NCI-H2107 (cell line): ENCODE data around the gene IFT122.
"Not testable (repeated sequence)": the region's sequence is repeated elsewhere in the genome, so short reads cannot be mapped to it uniquely, and the experiment has no call there.

Experiments
- DNase-seq: peaks from one replicate; lab custom pipeline; 2025; lab: John Stamatoyannopoulos, UW

The IFT122 gene

GRCh38 chr3:129495006-129495639 is 55.1 kb downstream of the IFT122 start:
- DNase-seq: not testable (repeated sequence)

GRCh38 chr3:129497876-129498275 is 57.9 kb downstream of the IFT122 start:
- DNase-seq: not testable (repeated sequence)

- DNase-seq: not testable (repeated sequence)
Measured at GRCh38 chr3:129498603-129499488, 58.8 kb downstream of the IFT122 start.

- DNase-seq: not testable (repeated sequence)
Measured at GRCh38 chr3:129499604-129500333, 59.7 kb downstream of the IFT122 start.

- DNase-seq: no peak
Measured at GRCh38 chr3:129500334-129500658, 60.3 kb downstream of the IFT122 start.

GRCh38 chr3:129501630-129502029 is 61.6 kb downstream of the IFT122 start:
- DNase-seq: no peak

- DNase-seq: peak; percentile 50
Measured at GRCh38 chr3:129502641-129503408, 62.8 kb downstream of the IFT122 start.

- DNase-seq: no peak
Measured at GRCh38 chr3:129503471-129504291, 63.7 kb downstream of the IFT122 start.

- DNase-seq: no peak
Measured at GRCh38 chr3:129504471-129505100, 64.6 kb downstream of the IFT122 start.

GRCh38 chr3:129505341-129505740 is 65.3 kb downstream of the IFT122 start:
- no peak for DNase-seq

GRCh38 chr3:129506231-129506742 is 66.3 kb downstream of the IFT122 start:
- peak; percentile 26 for DNase-seq

- DNase-seq: no peak
Measured at GRCh38 chr3:129507181-129507831, 67.3 kb downstream of the IFT122 start.

- no peak for DNase-seq
Measured at GRCh38 chr3:129512595-129512994, 72.6 kb downstream of the IFT122 start.

GRCh38 chr3:129513705-129514104 is 73.7 kb downstream of the IFT122 start:
- no peak for DNase-seq

- no peak for DNase-seq
Measured at GRCh38 chr3:129514110-129514509, 74.1 kb downstream of the IFT122 start.

- DNase-seq: no peak
Measured at GRCh38 chr3:129514563-129514962, 74.5 kb downstream of the IFT122 start.

- DNase-seq: not testable (repeated sequence)
Measured at GRCh38 chr3:129515108-129515820, 75.2 kb downstream of the IFT122 start.

- not testable (repeated sequence) for DNase-seq
Measured at GRCh38 chr3:129515821-129516432, 75.9 kb downstream of the IFT122 start.

GRCh38 chr3:129517516-129517915 is 77.5 kb downstream of the IFT122 start:
- no peak for DNase-seq
